Progenitor cell of endocrine pancreas (in vitro differentiated cells): ENCODE results near the gene ZNF267. TPM values are rescaled to one million over a fixed set of nuclear protein-coding genes. Genes with fewer than 3 reads are reported as not detected.
"Not testable (repeated sequence)": the region's sequence is repeated elsewhere in the genome, so short reads cannot be mapped to it uniquely, and the experiment has no call there.

Source experiments
- DNase-seq: peaks from one replicate; pipeline ENCODE4 v3.0.0; 2021; ENCODE audit warnings: low spot score; ENCODE audit not compliant: unreplicated experiment
- H3K27ac Mint-ChIP-seq: 2 replicates; pipeline ENCODE4 v1.8.0; 2021; ENCODE audit warnings: mild to moderate bottlenecking, moderate library complexity, mixed read lengths
- H3K27me3 Mint-ChIP-seq: 2 replicates; pipeline ENCODE4 v1.8.0; 2021; ENCODE audit warnings: mixed read lengths
- H3K36me3 Mint-ChIP-seq: 2 replicates; pipeline ENCODE4 v1.8.0; 2022; ENCODE audit warnings: mixed read lengths; ENCODE audit not compliant: insufficient read depth
- H3K4me1 Mint-ChIP-seq: 2 replicates; pipeline ENCODE4 v1.8.0; 2021; ENCODE audit warnings: low read depth, mixed read lengths
- H3K4me3 Mint-ChIP-seq: 2 replicates; pipeline ENCODE4 v1.8.0; 2021; ENCODE audit warnings: low read depth, mild to moderate bottlenecking, moderate library complexity, mixed read lengths
- H3K9me3 Mint-ChIP-seq: 2 replicates; pipeline ENCODE4 v1.8.0; 2021; ENCODE audit warnings: low read depth, mixed read lengths
- total RNA-seq: library from RNA; stranded (reverse); gene quantifications from 2 replicates; pipeline ENCODE4 v1.2.1, GENCODE V29; 2021

Gene ZNF267
- total RNA-seq, 1 donor from 2014 or later = 15.3 TPM

GRCh38 chr16:31960186-31960910 lies 86.7 kb downstream of the ZNF267 start:
- H3K27ac Mint-ChIP-seq, DNase-seq, H3K36me3 Mint-ChIP-seq, H3K4me3 Mint-ChIP-seq, H3K4me1 Mint-ChIP-seq, H3K27me3 Mint-ChIP-seq: not testable (repeated sequence)
- peaks cover 15% of the 10 kb centered on the region for H3K9me3 Mint-ChIP-seq
